CD4-positive, alpha-beta T cell treated with Interleukin-6 at 100 ng/mL for 8 hours (primary cell): ENCODE results near the gene ATP6AP1.
A peak's percentile ranks its signal among the peaks of the same experiment; 100 is the strongest.
"Not testable (repeated sequence)": the region's sequence is repeated elsewhere in the genome, so short reads cannot be mapped to it uniquely, and the experiment has no call there.

Experiments
- DNase-seq: peaks from one replicate; pipeline ENCODE4 v3.0.0-alpha.2; 2020; ENCODE audit warnings: mixed read lengths, low spot score

Gene ATP6AP1, protein sequence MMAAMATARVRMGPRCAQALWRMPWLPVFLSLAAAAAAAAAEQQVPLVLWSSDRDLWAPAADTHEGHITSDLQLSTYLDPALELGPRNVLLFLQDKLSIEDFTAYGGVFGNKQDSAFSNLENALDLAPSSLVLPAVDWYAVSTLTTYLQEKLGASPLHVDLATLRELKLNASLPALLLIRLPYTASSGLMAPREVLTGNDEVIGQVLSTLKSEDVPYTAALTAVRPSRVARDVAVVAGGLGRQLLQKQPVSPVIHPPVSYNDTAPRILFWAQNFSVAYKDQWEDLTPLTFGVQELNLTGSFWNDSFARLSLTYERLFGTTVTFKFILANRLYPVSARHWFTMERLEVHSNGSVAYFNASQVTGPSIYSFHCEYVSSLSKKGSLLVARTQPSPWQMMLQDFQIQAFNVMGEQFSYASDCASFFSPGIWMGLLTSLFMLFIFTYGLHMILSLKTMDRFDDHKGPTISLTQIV

DNA sequence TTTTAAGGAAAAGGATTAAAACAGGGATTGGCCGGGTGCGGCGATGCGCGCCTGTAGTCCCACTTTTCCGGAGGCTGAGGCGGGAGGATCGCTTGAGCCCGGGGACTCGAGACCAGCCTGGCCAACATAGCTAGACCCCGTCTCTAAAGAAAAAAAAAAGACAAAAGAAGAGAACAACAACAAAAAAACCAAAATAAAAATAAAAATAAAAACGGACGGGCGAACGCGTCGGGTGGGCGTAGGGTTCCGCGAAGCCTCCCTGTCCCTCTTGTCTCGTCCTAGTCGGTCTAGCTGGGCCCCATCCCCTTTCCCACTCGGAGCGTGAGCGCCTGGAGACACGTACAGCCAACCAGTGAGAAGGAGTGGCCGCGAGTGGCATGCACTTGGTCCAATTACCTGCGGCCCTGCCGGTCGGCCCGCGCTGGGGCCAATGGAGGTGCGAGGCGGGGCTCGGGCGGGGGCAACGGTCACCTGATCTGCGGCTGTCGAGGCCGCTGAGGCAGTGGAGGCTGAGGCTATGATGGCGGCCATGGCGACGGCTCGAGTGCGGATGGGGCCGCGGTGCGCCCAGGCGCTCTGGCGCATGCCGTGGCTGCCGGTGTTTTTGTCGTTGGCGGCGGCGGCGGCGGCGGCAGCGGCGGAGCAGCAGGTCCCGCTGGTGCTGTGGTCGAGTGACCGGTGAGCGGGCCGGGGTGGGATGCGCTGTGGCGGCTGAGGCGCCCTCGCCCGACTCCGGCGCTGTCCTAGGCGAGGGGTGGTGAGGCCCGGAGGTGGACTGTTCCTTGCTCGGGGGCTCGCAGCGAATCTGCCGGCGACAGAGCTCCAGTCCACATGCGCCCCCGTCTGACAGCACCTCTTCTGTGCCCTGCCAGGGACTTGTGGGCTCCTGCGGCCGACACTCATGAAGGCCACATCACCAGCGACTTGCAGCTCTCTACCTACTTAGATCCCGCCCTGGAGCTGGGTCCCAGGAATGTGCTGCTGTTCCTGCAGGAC lies at the start of gene ATP6AP1:
Gene ATP6AP1, plus strand, starts transcription at position 502 of the 996 bp plus-strand sequence. Its CDS starts 16 bp downstream, at position 518.
- DNase-seq: peak; percentile 89

DNA sequence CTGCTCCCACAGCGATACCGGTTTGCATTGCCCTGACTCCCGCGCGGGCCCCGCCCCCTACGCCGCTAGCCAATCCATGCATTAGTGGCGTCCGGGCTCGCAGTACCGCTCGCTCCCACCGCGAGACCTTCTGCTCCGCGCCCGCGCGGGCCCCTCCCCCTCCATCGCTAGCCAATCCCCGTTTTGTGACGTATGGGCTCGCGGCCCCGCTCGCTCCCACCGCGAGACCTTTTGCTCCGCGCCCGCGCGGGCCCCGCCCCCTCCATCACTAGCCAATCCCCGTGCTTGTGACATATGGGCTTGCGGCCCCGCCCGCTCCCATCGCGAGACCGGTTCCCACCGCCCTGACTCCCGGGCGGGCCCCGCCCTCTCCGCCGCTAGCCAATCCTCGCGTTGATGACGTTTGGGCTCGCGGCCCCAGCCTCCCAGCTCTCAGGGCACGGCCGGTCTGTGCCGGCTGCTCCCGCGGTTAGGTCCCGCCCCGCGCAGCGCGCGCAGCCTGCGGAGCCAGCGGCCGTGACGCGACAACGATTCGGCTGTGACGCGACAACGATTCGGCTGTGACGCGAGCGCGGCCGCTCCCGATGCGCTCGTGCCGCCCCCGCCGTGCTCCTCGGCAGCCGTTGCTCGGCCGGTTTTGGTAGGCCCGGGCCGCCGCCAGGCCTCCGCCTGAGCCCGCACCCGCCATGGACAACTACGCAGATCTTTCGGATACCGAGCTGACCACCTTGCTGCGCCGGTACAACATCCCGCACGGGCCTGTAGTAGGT lies 49.5 kb upstream of the ATP6AP1 start, which contains the start of gene EMD:
Gene EMD, plus strand, starts transcription at position 497 of the 770 bp plus-strand sequence. Its CDS starts 190 bp downstream, at position 687.
- DNase-seq: peak; percentile 98

DNA sequence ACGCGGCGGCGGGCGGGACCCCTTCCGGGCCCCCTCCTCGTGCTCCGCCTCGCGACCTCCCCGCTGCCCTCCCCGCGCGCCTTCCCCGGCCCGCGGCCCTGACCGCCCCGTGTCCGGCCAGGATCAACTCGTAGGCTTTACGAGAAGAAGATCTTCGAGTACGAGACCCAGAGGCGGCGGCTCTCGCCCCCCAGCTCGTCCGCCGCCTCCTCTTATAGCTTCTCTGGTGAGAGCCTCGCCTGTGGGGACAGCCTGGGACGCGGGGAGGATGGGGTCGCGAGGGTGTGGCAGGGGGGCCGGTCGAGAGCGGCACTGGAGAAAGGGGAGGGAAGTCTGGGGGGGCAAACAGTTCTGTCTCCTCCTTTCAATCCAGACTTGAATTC lies 48.9 kb upstream of the ATP6AP1 start:
- no peak for DNase-seq

DNA sequence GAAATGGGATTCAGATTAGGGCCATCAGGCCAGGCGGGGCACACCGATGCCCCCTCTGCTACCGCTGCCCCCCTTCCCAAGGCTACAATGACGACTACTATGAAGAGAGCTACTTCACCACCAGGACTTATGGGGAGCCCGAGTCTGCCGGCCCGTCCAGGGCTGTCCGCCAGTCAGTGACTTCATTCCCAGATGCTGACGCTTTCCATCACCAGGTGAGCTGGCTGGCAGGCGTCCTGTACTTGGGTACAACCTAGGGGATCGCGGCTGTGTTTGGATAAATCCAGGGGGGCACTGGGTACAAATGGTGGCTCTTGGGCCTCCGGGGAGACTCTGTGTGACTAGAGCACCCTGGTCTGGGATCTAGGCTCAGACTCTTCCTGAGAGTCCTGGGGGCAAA lies 48.3 kb upstream of the ATP6AP1 start:
- DNase-seq: no peak

DNA sequence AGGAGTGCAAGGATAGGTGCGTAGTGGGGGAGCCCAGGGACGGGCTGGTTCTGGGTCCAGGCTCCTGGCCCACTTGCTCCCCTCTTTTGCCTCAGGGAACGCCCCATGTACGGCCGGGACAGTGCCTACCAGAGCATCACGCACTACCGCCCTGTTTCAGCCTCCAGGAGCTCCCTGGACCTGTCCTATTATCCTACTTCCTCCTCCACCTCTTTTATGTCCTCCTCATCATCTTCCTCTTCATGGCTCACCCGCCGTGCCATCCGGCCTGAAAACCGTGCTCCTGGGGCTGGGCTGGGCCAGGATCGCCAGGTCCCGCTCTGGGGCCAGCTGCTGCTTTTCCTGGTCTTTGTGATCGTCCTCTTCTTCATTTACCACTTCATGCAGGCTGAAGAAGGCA lies 47.7 kb upstream of the ATP6AP1 start:
- no peak for DNase-seq

DNA sequence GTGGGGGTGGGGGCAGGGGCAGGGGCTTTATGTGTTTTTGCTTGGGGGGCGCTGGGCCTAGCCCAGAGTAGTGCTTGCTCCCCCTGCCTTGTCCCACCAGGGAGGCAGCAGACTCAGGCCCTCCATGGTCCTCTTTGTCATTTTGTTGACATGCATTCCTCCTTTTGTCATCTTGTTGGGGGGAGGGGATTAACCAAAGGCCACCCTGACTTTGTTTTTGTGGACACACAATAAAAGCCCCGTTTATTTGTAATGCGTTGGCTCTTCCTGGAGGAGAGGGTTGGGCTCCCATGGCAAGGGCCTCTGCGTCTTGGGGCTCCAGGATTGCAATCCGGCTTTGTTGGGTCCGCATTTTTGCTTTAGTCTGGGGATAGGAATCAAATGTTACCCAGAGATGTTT lies 47.2 kb upstream of the ATP6AP1 start:
- no peak for DNase-seq

DNA sequence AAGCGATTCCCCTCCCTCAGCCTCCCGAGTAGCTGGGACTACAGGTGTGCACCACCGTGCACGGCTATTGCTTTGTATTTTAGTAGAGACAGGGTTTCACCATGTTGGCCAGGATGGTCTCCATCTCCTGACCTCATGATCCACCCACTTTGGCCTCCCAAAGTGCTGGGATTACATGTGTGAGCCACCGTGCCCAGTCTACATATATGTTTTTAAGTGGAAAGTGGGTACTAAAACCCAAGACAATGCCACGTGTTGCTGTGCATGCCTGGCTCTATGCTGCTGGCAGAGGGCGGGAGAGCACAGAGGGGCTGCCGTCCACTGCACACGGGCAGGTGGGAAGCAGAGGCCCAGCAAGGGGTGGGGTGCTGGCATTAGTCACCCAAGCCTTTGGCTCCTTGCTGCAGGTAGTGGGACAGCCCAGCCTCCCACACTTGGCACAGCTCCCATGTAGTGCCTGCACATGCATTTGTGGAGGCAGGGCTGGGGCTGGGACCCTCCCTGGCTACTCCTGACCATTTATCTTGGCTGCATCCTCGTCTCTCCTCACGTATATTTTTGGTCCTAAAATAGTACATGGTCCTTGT lies 45.9 kb upstream of the ATP6AP1 start:
- DNase-seq: no peak

DNA sequence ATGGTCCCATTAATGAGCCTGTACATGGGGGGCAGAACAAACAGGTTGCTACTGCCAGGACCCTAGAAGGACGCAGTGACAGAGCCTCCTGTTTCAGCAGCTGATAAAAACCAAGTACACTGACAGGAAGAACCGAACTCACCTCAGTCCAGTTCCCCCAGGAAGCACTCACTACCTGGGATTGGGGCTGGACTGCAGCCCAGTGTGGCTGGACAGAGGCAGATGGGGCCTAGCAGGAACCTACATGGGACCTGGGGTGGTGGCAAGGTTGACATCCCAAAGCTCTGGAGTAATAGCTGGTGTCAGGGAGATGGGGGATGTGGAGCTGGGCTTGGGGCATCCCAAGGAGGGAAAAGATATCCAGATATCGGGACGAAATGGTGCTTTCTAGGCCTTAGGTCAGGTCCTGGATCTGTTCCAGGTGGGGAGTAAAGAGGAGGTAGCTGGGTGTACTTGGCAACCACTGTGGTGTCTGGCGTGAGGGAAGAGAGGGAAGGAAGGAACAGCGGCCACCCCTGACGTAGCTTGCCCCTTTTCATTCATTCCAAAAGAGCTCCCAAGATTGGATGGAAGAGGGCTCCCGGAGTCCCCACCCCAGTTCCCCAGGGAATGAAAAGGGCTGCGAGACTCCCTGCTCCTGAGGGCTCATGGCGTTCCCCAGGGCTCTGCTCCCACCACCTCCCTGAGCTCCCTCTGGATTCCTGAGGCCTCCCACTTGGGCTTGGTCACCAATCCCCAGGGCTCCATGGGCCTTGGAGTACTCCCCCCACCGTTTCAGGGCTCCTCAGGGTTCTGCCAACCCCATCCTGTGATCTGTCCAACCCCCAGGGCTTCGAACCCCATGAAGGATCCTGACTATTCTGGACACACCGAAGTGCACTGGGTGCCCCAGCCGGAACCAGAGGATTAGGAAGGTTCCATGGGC lies 44.9 kb upstream of the ATP6AP1 start:
- DNase-seq: no peak

DNA sequence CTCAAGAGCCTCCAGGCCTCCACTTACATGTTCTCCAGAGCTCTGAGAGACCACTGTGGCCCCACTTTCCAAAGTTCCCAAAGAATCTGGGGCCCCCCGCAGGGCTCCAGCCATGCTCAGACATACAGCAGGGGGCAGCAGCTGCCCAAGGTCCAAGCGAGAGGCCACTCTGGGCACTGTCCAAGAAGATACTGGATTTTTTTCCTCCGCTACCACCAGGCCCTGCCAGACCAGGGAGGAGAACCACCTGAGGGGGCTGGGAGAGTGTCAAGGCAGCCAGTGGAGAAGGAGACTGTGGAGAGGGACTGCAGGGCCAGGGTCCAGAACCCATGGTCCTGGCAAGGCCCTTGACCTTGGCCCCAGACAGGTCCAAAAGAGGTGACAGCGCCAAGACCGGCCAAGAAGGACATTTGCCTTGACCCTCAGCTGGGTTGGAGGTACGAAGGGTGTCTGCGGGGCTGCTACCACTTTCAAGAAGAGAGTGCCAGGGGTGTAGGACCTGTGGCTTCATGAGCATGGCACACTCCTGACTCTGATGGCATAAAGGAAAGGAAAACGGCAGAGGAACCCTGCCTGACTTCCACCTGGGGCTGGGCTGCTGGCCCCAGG lies 44.1 kb upstream of the ATP6AP1 start:
- DNase-seq: no peak

DNA sequence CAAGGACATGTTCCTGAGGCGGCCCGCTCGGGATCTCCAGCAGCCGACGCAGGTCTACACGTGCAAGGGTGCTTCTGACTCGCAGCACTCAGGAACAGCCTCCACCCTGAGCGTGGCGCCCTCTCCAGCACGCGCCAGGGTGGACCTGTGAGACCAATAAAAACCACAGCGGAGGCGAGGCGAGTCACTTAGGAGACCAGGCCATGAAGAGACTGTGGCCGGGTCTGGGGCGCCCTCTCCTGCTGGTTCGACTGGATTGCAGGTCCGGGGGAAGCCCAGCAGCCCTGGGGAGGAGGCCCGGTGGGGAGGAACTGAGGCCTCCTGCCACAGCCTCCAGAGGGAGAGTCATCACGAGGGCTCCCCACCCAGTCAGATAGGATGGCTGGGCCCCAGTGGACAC lies 40.4 kb upstream of the ATP6AP1 start:
- not testable (repeated sequence) for DNase-seq

DNA sequence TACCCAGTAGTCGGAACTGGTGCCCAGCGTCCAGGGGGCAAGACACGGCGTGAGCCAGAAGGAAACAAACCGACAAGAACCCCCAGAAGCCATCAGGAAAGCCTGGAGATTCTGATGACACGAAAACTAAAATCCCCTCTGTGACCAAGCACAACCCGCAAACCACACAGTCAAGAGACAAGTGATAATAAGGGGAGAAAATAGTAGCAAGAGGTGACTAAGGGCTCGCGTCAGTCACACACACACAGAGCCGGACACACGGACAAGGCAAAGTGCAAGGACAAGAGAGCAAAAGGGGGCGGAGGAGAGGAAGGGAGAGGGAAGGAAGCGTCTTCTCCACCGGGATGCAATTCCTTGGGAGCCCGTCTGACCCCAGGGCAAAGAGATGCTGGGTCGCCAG lies 39.8 kb upstream of the ATP6AP1 start:
- not testable (repeated sequence) for DNase-seq

DNA sequence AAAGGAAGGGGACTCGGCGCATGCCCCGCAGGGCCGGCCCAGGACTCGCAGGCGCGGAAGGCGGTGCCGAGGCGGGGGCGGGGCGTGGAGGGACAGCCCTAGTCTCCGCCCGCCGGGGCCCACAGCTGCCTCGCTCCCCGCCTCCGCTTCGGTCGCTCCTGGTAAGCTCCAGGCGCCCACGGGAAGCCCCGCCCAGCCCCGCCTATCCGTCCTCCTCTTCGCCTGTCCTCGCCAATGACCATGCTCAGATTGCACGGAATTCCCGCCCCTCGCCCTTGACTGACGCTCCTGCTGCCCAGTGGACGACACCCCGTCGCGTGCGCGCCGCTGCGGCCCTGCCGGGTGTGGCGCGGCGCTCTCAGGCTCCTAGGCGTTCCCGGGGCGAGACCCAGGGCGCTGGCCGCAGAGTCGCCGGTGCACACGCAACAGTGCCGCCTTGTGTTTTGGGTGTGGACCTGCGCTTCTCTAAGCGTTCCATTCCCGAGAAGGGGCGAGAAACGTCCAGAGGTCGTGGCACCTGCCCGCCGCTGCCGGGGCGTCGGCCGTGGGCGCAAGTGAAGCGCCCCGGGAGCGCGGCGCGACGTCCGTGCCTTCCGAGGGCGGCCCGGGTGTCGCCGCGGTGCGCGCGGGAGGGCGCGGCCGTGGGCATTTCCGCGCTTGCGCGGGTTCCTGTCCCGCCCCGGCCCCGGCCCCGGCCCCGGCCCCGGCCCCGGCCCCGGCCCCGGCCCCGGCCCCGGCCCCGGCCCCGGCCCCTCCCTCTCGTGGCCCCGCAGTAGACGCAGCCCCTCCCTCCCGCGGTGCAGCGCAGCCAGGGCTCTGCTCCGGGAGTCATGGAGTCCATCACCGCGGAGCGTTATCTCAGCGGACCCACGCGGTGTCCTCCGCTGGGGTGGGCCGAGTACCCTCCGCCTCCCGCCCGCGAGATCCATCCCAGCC lies 38.4 kb upstream of the ATP6AP1 start:
- DNase-seq: not testable (repeated sequence)

DNA sequence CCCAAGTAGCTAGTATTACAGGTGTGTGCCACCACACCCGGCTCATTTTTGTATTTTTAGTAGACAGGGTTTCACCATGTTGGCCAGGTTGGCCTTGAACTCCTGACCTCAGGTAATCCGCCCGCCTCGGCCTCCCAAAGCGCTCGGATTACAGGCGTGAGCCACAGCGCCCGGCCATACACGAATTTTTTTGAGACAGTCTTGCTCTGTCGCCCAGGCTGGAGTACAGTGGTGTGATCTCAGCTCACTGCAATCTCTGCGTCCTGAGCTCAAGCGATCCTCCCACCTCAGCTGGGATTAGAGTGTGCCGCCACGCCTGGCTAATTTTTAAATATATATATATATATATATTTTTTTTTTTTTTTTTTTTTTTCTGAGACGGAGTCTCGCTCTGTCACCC lies 32.1 kb upstream of the ATP6AP1 start:
- not testable (repeated sequence) for DNase-seq

DNA sequence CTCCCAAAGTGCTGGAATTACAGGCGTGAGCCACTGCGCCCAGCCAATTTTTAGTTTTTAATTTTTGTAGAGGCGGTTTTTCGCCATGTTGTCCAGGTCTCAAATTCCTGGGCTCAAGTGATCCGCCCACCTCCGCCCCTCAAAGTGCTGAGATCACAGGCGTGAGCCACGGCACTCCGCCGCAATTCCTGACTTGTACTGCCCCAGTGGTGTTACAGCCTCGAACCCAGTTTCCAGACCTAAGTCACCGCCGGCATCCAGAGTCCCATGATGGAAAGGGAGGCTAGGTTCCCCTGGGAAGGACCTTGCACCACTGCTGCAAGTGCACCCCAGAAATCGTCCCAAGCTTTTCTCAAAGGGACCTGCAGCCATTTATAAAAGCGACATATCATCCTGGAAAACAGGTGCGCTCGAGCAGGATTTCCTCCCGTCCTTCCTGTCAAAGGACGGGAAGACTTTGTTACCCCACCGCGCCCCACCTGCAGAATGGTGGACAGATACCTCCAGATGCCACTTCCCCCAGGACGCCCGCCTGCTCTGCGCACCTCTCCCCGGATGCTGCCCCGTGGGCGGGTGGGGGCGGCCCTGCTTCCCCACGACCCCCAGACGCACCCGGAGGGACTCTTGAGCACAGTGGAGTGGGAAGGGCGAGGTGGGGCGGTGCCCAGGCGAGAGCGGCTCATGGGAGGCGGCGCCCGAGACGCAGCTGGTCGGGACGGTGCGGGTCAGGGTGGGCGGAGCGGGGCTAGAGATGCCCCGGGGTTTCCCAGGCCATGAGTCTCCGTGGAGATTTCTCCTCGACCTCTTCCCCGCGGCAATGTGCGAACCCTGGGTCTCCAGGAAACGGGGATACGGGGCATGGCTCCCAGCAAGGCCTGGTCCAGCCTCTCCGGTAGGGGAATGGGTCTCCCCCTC lies 31.2 kb upstream of the ATP6AP1 start:
- peak; percentile 43 for DNase-seq

DNA sequence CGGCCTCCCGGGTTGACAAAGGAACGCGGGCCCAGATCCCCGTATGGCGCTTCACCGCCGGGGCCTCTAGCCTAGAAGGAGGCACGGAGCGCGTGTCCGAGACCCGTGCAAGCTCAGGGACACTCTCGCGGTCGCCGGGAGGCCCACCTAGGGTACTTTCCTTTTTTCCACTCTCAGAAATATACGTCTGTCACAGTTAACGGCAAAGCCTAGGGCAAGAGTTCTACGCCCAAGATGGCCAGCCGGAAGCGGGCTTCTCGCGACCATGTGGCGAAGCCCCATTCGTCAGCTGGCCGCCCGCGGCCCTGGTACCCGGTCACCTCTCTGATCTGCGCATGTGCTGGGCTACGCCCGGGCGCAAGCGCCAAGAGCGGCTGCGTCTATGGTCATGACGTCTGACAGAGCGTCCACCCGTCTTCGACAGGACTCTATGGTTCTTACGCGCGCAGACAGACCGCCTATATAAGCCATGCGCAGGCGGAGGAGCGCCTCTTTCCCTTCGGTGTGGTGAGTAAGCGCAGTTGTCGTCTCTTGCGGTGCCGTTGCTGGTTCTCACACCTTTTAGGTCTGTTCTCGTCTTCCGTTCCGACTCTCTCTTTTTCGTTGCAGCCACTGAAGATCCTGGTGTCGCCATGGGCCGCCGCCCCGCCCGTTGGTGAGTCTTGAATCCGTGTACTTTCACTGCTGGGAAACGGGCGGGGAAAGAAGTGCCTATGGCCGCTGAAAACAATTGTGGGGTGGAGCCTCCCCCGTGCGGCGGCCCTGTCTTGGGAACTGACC lies 30.4 kb upstream of the ATP6AP1 start, which contains the start of gene RPL10:
Gene RPL10, plus strand, starts transcription at position 490 of the 780 bp plus-strand sequence. Its CDS starts 143 bp downstream, at position 633.
- peak; percentile 92 for DNase-seq

DNA sequence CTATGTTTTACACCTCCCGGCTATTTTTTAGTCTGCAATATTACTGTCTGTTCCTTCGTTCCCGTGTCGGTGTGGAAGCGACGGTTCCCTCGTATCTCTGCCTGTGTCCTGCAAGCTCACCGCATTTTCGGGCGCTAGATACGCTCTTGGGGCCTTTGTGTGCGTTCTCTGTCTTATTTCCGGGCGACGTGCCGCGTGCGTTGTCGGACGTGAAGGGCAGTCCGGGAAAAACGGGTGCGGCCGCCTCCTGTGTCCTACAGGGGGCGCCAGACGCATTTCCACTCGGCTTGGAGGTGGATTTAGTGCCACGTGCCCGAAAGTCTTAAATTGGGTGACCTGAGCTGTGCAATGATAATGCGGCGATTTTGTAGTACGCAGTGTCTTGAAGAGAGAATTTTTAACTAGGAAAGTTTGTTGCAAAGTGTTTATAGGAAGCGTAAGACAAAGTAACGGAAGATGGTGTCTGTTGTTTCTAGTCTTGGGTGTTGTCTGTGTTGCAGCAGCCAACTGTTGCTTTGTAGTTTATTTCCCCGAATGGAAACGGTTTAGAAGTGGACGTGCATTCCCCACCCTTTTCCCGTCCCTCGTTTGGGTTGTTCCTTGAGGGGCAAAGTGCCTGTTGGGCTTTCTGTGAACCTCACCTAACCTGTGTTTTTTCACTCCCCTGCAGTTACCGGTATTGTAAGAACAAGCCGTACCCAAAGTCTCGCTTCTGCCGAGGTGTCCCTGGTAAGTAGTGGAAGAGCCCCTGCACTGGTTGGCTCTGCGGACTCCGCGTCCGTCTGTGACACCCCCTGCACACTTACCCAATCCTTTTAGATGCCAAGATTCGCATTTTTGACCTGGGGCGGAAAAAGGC lies 29.6 kb upstream of the ATP6AP1 start:
- peak; percentile 85 for DNase-seq
